Middle frontal gyrus (tissue), 1 donor: Measurements from ENCODE around the gene NRXN3.
"Not testable (repeated sequence)": the region's sequence is repeated elsewhere in the genome, so short reads cannot be mapped to it uniquely, and the experiment has no call there.

Experiments
- DNase-seq: peaks from one replicate; pipeline ENCODE4 v3.0.0-alpha.2; 2015; ENCODE audit warnings: low spot score; ENCODE audit errors: extremely low spot score

The NRXN3 gene

GRCh38 chr14:78484028-78484427, 313.9 kb downstream of the NRXN3 start:
- no peak for DNase-seq

GRCh38 chr14:78486081-78486480, 315.9 kb downstream of the NRXN3 start:
- no peak for DNase-seq

DNA sequence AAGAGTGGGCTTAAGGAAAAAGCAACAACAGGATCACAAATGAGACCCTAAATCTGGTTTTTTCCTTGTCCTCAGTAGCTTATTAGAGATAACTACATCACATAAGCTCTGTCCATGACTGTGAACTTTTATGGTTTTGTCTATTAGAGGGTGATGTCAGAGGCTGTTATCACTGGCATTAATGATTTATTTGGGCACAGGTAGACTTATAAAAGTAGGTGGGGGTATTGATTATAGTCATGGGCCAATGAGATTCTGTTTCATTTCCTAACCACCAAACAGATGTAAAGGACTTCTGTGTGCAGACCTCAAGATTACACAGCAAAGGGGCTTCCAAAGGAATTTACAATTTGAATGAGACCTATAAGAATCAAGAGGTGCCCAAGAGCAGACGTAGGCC, 316.4 kb downstream of the NRXN3 start:
- DNase-seq = no peak

GRCh38 chr14:78487573-78487972, 317.4 kb downstream of the NRXN3 start:
- not testable (repeated sequence) for DNase-seq

DNA sequence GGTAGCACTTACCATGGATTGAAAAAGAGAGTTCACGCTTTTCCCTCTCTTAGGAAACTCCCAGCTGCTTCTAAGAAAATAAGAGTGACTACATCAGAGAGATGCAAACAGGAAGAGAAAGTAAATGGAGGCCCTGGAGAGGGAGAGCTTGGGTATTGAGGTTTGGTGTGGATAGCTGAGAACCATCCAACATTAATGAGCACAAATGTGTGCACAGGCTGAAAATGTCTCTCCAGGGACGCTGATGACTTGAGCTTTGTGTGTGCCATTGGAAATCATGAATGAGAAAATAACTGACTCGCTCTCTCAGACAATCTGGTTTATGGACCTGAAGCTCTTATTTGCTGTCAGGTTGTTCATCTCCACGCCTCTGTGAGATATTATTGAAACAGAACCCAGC, 318.8 kb downstream of the NRXN3 start:
- no peak for DNase-seq

- DNase-seq = no peak
Measured at GRCh38 chr14:78491048-78491447, 320.9 kb downstream of the NRXN3 start.

DNA sequence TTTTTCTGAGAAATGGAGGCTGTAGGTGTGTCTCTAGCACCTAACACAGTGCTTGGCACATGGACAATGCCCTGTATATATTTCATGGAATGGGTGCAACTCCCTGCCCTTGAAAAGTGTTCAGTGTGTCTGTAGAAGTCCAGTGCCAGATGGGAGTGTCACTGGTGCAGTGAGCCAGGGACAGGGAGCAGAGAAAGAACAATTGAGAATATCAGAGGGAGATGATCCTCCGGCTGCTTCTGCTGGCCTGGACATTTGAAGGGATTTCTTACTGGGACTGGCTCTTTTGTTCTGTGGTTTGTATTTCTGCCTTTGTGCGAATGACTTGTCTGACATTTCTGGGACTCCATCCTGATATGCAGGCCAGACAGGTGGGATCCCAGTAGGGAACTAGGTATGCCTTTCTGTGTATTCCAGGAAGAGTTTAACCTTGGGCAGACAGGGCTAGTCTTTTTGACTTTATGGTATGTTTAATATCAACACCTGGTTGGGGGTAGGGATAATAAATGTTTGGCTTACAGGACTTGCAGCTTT, 328.0 kb downstream of the NRXN3 start:
- no peak for DNase-seq

DNA sequence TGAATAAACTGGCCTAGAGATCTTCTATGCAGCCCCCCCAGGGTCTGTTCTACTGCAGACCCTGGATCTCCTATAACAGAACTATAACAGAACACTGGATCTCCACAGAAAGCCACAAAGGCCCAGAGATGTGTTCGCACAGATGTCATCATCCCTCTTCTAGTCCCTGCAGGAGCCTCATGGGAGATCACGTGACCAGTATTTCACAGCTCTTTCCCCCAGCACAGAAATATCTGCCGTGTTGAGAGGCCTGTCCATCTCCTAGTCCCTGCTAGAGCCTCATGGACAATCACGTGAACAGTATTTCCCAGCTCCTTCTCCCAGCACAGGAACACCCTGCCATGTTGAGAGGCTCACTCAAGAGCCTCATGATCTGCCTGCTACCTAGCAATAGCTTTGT, 331.7 kb downstream of the NRXN3 start:
- DNase-seq = no peak

GRCh38 chr14:78508023-78508422, 337.9 kb downstream of the NRXN3 start:
- no peak for DNase-seq

DNA sequence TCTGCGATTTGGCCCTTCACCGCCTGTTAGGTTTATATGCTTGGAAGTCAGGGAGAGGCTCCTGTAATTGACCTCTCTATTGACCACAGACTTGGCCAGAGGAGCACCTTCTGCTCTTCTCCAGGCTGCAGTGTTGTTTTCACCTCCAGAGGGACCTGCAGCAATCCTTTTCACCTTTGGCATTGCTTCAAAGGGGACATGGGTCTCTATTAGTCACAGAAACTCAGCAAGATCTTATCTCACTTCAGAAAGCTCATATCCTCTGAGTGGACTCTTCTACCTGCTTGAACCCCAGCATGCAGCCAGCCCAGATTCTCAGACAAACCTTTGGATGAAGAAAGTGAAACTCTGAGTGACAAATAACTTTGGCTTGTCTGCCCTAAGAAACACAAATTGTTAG, 339.3 kb downstream of the NRXN3 start:
- DNase-seq = no peak

DNA sequence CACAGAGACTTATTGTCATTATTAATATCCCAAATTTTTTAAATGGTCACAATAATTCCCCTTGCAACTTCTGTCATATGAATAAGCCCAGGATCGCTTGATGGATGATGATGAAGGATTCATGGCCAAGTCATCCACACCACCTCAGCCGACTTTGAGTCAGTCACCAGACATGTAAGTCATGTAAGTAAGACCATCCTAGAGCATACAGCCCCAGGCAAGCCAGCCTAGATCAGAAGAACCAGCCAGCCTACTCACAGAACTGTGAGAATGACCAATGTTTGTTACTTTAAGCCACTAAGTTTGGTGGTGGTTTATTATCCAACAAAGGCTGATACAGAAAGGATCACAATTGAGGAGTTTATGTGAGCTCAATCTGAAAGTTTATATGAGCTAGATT, 341.8 kb downstream of the NRXN3 start:
- no peak for DNase-seq

GRCh38 chr14:78519863-78520262, 349.7 kb downstream of the NRXN3 start:
- DNase-seq = no peak

DNA sequence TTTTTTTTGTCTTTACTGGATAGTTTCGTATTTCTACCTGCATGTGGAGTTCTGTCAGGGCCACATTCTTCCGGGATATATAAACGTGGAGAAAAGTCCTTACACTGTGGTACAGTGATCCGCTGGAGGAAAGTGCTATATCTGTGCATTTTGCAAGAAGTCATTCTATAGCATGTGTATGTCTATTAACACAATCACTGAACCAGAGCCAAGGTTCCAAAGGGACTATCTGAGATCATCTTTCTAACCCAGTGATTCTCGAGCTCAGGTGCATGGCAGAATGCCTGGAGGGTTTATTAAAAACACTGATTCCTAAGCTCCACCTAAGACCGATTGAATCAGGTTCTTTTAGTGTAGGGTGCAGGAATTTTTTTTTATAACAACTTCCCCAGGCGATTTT, 354.0 kb downstream of the NRXN3 start:
- no peak for DNase-seq

DNA sequence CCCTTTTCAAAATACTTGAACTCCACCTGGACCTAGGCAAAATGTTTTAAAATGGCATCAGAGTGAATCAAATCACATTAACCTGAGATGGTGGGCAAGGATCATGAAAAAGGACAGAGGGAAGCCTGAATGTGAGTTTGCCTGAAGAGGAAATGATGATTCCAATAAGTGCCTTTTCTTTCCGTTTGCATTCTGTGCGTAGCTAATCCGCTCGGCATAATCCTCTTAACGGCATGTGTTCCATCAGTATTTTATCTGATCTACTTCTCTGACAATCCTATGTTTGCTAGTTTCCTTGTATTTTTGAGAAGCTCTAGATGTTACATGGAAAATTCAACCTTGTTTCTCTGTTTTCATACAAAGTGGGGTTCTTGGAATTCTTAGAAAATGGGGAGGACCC, 354.6 kb downstream of the NRXN3 start:
- no peak for DNase-seq

DNA sequence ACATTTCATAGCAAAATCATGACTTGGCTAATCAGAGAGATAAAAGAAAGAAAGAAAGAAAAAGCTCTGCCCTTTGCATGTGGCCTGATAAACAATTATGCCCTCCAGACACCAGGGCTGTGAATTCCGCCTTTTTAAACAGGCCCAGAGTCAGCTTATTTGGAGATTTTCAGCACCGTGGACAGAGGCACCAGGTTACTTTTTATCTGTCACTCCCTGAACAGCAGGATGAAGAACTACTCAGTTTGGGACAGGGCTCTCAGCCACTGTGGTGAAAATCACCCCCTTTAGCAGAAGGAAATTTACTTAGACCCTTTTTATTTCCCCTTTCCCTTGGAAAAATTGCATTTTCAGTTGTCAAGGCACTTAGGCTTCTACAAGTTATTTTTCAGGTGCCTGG, 359.9 kb downstream of the NRXN3 start:
- DNase-seq = no peak

DNA sequence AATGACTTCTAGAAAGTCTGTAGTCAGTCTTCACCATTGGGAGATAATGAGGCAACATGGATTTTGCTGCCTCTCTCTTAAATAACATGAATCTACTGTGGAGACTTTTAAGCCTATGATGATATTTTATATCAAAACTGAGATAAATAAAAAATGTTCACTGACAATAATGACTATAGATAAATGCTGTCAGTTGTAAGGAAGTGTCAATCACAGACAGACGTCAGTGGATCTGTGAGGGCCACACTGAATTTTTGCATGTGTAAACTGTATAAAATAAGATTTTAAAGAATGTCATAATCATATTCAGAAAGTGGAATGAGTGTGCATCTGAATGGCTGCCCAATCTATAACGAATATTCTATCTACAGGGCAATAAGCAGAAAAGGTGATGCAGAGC, 364.0 kb downstream of the NRXN3 start:
- DNase-seq = no peak

DNA sequence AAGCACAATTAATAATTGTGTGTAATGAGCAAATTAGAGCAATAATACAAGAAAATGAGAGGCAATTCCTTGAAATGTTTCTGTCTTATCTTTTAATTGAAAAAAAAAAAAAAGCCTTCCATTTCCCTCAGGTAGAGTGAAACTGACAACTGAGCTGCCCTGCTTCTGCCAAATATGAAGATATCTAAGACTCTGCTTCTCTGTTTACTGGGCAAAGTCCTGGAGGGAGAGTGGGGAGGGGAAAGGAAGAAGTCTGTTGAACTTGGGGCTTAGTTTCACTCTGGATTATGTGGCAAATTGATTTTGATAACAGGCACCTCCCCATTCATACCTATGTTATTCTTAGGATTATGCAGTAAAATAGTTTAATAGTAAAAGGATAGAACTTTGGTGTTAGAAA, 364.9 kb downstream of the NRXN3 start:
- no peak for DNase-seq

DNA sequence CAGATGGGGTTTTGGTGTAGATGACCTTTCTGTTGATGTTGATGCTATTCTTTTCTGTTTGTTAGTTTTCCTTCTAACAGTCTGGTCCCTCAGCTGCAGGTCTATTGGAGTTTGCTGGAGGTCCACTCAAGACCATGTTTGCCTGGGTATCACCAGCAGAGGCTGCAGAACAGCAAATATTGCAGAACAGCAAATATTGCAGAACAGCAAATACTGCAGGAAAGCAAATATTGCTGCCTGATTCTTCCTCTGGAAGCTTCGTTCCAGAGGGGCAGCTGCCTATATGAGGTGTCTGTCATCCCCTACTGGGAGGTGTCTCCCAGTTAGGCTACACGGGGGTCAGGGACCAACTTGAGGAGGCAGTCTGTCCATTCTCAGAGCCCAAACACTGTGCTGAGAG, 371.6 kb downstream of the NRXN3 start:
- not testable (repeated sequence) for DNase-seq

- DNase-seq = no peak
Measured at GRCh38 chr14:78543433-78543832, 373.3 kb downstream of the NRXN3 start.

DNA sequence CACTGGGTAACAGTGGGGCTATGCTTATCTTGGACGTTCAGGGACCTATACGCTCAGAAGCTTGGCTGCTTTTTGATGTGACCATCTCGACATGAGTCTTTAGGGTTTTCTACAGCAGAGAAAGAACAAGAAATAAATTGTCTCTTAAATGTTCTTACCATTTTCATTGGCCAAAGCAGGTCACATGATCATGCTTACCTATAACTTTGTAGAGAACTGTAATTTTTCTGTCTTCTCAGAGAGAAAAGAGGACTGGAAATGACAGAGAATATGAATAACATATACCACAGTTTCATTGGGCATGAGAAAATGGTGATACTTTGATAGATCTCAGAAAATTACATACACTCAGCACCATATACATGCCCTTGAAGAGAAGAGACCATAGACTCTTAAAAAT, 390.9 kb downstream of the NRXN3 start:
- no peak for DNase-seq

GRCh38 chr14:78566026-78566858, 396.1 kb downstream of the NRXN3 start:
- DNase-seq = peak; percentile 85

DNA sequence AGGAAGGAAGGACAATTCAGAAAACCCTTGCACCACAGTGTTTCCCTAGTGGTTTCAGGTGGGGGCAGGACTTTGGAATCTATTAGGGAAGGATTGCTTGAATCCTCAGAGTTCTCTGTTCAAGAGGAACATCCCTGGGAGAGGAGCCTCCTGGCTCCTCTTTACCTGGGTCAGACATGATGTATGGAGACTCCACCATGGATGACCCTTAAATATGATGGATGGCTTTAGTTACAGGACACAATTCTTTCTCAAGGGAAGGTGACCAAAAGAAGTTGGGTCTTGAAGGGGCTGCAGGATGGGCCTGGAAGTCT, 396.6 kb downstream of the NRXN3 start:
- DNase-seq = no peak

DNA sequence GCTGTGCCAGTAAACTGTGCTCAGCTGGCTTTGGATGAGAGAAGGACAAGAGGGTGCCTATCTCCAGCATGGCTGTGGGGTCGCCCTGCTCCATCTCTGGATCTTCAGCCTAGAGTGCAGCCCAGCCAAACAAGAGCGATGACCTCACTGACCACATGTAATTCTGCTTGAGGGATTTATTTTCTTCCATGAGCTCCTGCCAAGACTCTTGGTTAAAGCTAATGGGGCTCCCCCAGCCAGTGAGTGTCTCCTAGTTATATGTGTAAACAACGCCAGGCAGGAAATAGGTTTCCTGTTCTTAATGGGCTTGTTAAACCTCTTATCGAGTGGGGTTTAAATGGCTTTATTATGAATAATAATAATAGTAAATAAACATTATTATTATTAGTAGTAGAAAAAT, 397.2 kb downstream of the NRXN3 start:
- DNase-seq = no peak
